ENCODE data around the gene CAMTA1. TPM values are rescaled to one million over a fixed set of nuclear protein-coding genes. Genes with fewer than 3 reads are reported as not detected.

Gene CAMTA1
- total and polyA plus RNA-seq, 4 donors, result 78.7 to 438 (median 173) TPM

DNA sequence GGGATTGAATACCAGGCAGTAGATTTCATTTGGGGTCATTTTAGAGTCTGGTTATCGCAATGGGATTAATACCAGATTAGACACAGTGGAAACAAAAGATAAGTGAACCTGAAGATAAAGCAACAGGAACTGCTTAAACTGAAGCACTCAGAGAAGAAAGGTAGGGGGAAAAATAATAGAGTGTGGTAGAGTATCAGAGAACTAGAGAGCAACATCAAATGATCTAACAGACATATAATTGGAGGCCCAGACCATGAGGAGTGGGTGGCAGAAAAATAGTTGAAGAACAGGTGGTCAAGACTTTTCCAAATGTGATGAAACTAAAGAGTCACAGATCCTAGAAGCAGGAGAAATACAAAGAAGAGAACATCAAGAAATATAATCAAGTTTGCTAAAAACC, 484.3 kb downstream of the CAMTA1 start:
- Histone ChIP-seq H3K36me3 (ENCODE audit: control insufficient read depth in 1 of 2, insufficient read depth in 2 of 2, low read length in 1 of 2) (no peaks in the 10 kb centered on the region), H3K9me3 (ENCODE audit: control insufficient read depth, low read length) (peaks cover 8% of the 10 kb centered on the region), H3K27me3 (ENCODE audit: control insufficient read depth in 1 of 2, insufficient read depth in 2 of 2, low read length in 1 of 2) (no peaks in the 10 kb centered on the region), H3K4me3 (ENCODE audit: low read length in 2 of 2) (no peak overlapping the region), H3K4me1 (ENCODE audit: control insufficient read depth in 1 of 2, insufficient read depth in 2 of 2, low read length in 2 of 2) (no peaks in the 10 kb centered on the region), H3K27ac (ENCODE audit: low read depth in 1 of 2, low read length in 2 of 2) (no peak overlapping the region)
- DNase-seq (no peak), ATAC-seq (ENCODE audit: low FRiP score) (no peak)
- WGBS, 2 donors, result 91 to 95% methylated on average over 1 of the region's 1 CpG
- intact Hi-C loops (cut with DNase I), result no loop called here

DNA sequence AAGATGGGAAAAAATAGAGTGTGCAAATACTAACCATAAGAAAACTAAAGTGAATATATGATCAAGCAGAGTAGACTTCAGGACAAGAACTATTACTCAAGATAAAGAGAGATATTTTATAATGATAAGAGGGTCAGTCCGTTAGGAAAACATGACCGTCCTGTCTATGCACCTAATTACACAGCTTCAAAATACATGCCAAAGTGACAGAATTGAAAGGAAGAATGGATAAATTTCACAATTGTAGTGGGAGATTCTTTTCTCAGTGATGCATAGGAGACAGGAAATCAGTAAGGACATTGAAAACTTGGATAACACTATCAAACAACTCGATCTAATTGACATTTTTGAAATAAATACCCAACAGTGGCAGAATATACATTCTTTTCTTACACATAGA, 489.0 kb downstream of the CAMTA1 start:
- Histone ChIP-seq H3K27ac (ENCODE audit: low read depth in 1 of 2, low read length in 2 of 2) (no peak overlapping the region), H3K27me3 (ENCODE audit: control insufficient read depth in 1 of 2, insufficient read depth in 2 of 2, low read length in 1 of 2) (no peaks in the 10 kb centered on the region), H3K4me1 (ENCODE audit: control insufficient read depth in 1 of 2, insufficient read depth in 2 of 2, low read length in 2 of 2) (no peaks in the 10 kb centered on the region), H3K36me3 (ENCODE audit: control insufficient read depth in 1 of 2, insufficient read depth in 2 of 2, low read length in 1 of 2) (no peaks in the 10 kb centered on the region), H3K4me3 (ENCODE audit: low read length in 2 of 2) (no peak overlapping the region), H3K9me3 (ENCODE audit: control insufficient read depth, low read length) (peaks cover 3% of the 10 kb centered on the region)
- WGBS, 2 donors, result 69 to 71% methylated on average over 3 of the region's 3 CpGs
- ATAC-seq (ENCODE audit: low FRiP score) (no peak), DNase-seq (no peak)
- intact Hi-C loops (cut with DNase I), result no loop called here

DNA sequence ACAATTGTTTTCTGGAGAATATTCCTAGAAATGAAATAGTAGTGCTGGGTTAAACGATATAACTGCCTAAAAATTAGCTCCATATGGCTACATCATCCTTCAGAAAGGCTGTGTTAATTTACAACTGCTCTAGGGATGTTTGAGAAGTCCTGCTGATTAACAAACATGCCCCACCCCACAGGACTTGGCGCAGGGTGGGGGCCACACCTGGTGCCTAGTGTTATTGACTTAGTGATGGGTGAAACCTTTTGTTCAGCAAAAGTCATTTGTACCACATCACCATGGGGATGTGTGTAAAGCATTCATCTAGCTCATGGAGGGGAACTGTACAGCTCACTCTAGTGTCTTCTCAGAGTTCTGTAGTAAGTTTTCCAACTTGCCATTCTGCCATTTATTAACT, 492.8 kb downstream of the CAMTA1 start:
- Histone ChIP-seq H3K4me1 (ENCODE audit: control insufficient read depth in 1 of 2, insufficient read depth in 2 of 2, low read length in 2 of 2) (no peaks in the 10 kb centered on the region), H3K27ac (ENCODE audit: low read depth in 1 of 2, low read length in 2 of 2) (no peak overlapping the region), H3K27me3 (ENCODE audit: control insufficient read depth in 1 of 2, insufficient read depth in 2 of 2, low read length in 1 of 2) (no peaks in the 10 kb centered on the region), H3K4me3 (ENCODE audit: low read length in 2 of 2) (no peak overlapping the region), H3K9me3 (ENCODE audit: control insufficient read depth, low read length) (peaks cover 3% of the 10 kb centered on the region), H3K36me3 (ENCODE audit: control insufficient read depth in 1 of 2, insufficient read depth in 2 of 2, low read length in 1 of 2) (no peaks in the 10 kb centered on the region)
- intact Hi-C loops (cut with DNase I), result no loop called here
- ATAC-seq (ENCODE audit: low FRiP score) (no peak), DNase-seq (no peak)
- 85% methylated on average over 2 of the region's 2 CpGs for WGBS, 2 donors

DNA sequence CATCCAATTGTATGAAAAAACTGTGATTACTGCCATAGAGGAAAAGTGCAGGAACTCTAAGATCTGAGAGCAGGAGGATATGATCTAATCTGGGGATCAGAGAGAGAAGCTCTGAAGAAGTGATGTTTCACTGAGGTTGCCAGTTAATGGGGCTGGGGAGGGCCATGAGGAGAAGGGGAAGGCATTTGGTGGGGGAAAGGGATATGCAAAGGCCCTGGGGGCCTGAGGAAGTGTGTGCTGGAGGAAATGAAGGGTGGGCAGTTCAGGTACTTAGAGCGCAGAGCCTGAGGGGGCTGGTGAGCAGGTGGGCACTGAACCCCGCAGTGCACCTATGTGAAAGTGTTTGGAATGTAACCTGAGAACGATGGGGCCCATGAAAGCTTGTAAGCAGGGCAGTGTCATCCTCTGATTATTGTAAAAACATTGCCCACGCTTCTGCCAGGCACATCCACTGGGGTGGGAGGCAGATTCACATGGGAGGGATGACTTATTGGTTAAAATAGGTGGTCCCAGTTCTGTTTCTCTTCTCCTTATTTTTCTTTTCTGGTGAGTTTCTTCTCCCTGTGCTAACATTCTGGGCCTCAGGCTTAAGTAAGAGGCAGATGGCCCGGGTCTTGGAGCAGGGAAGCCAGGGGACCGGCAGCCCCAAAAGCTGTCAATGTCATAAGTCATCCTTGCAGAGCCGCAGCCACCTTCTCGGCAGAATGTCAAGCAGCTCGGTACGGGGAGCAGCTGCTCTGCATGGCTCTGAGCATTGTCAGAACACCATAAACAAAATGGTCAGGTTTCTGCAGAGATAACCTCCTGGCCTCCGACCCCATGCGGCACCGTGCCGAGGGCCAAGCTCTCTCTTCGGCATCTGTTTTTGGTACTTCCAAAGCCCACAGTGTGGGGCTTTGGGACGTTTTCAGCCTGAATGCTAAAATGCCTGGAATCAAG, 493.8 kb downstream of the CAMTA1 start:
- ATAC-seq (ENCODE audit: low FRiP score), result no peak
- H3K4me3 ChIP-seq (ENCODE audit: low read length in 2 of 2), result no peak overlapping the region
- no peak overlapping the region for H3K27ac ChIP-seq (ENCODE audit: low read depth in 1 of 2, low read length in 2 of 2)
- DNase-seq, result no peak
- H3K9me3 ChIP-seq (ENCODE audit: control insufficient read depth, low read length), result peaks cover 3% of the 10 kb centered on the region
- no peaks in the 10 kb centered on the region for H3K36me3 ChIP-seq (ENCODE audit: control insufficient read depth in 1 of 2, insufficient read depth in 2 of 2, low read length in 1 of 2)
- H3K27me3 ChIP-seq (ENCODE audit: control insufficient read depth in 1 of 2, insufficient read depth in 2 of 2, low read length in 1 of 2), result no peaks in the 10 kb centered on the region
- no peaks in the 10 kb centered on the region for H3K4me1 ChIP-seq (ENCODE audit: control insufficient read depth in 1 of 2, insufficient read depth in 2 of 2, low read length in 2 of 2)
- 33 to 34% methylated on average over 16 of the region's 16 CpGs for WGBS, 2 donors
- intact Hi-C loops (cut with DNase I), result no loop called here

DNA sequence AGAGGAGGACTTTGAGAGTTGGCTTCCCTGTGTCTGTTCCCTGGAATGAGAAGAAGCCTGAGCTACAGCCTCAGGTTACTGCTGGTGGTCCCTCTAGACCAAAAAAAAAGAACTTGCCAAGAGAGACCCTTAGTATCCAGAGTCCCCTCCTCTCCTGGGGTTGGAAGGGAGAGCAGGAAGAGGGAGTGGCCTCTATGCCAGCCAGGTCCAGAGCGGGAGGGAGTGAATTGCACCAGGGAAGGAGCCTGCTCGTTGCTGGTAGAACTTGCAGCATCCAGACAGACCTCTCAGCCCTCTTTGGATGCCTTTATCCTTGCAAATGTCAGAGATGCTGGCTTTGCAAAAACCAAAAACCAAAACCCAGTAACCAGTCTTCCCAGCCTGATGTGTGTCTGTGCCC, 494.5 kb downstream of the CAMTA1 start:
- WGBS, 2 donors, result 25 to 26% methylated on average over 2 of the region's 2 CpGs
- intact Hi-C loops (cut with DNase I), result no loop called here
- H3K4me3 ChIP-seq (ENCODE audit: low read length in 2 of 2), result no peak overlapping the region
- H3K9me3 ChIP-seq (ENCODE audit: control insufficient read depth, low read length), result peaks cover 3% of the 10 kb centered on the region
- DNase-seq, result no peak
- no peaks in the 10 kb centered on the region for H3K27me3 ChIP-seq (ENCODE audit: control insufficient read depth in 1 of 2, insufficient read depth in 2 of 2, low read length in 1 of 2)
- H3K4me1 ChIP-seq (ENCODE audit: control insufficient read depth in 1 of 2, insufficient read depth in 2 of 2, low read length in 2 of 2), result no peaks in the 10 kb centered on the region
- no peak overlapping the region for H3K27ac ChIP-seq (ENCODE audit: low read depth in 1 of 2, low read length in 2 of 2)
- no peak for ATAC-seq (ENCODE audit: low FRiP score)
- H3K36me3 ChIP-seq (ENCODE audit: control insufficient read depth in 1 of 2, insufficient read depth in 2 of 2, low read length in 1 of 2), result no peaks in the 10 kb centered on the region

DNA sequence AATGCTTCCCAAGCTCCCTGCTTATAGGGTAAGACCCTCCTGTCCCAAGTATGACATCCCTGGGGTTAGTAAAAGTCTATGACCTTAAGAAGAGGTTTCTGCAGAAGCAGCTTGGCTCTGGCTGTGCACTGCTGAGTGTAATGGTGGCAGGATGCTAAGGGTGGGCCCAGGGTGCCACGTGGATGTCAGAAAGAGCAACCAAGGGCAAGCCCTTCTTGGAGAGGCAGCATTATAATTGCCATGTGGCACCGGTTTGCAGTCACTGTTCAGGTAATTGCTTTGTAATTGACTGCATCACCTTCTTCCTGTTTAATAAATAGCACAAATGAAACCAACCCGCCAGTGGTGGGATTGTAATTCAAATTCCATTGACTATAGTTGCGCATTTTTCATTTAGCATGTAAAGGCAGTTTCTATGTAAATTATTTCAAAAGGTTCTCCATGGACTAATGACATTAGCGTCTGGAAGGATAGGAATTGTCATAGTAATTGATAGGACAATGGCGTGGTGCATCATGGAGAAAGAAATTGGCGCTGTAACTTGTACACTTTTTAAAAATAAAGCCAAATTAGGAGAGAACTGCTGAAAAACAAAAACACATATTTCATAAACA, 495.2 kb downstream of the CAMTA1 start:
- no peaks in the 10 kb centered on the region for H3K36me3 ChIP-seq (ENCODE audit: control insufficient read depth in 1 of 2, insufficient read depth in 2 of 2, low read length in 1 of 2)
- intact Hi-C loops (cut with DNase I), result no loop called here
- no peaks in the 10 kb centered on the region for H3K27me3 ChIP-seq (ENCODE audit: control insufficient read depth in 1 of 2, insufficient read depth in 2 of 2, low read length in 1 of 2)
- H3K9me3 ChIP-seq (ENCODE audit: control insufficient read depth, low read length), result peaks cover 3% of the 10 kb centered on the region
- DNase-seq, result no peak
- H3K4me3 ChIP-seq (ENCODE audit: low read length in 2 of 2), result no peak overlapping the region
- WGBS, 2 donors, result 71 to 77% methylated on average over 7 of the region's 7 CpGs
- no peak overlapping the region for H3K27ac ChIP-seq (ENCODE audit: low read depth in 1 of 2, low read length in 2 of 2)
- no peak for ATAC-seq (ENCODE audit: low FRiP score)
- no peaks in the 10 kb centered on the region for H3K4me1 ChIP-seq (ENCODE audit: control insufficient read depth in 1 of 2, insufficient read depth in 2 of 2, low read length in 2 of 2)

DNA sequence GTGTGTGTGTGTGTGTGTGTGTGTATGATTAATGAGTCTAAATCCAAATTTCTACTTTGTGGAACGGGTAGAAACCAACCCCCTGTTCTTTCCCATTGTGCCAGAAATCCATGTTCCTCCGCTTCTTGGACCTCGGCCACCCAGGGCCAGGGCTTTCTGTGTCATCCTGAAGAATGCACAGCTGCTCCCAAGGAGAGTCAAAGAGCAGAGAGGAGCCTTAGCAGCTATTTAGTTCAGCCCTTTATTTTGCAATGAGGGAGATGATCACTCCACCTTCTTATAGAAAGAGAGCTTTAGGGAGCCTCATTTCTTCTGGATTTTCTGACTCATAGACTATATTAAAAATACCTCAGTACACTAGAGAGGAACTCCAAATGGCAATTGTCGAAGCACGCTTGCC, 496.6 kb downstream of the CAMTA1 start:
- H3K9me3 ChIP-seq (ENCODE audit: control insufficient read depth, low read length), result peaks cover 3% of the 10 kb centered on the region
- H3K36me3 ChIP-seq (ENCODE audit: control insufficient read depth in 1 of 2, insufficient read depth in 2 of 2, low read length in 1 of 2), result no peaks in the 10 kb centered on the region
- ATAC-seq (ENCODE audit: low FRiP score), result no peak
- intact Hi-C loops (cut with DNase I), result no loop called here
- no peaks in the 10 kb centered on the region for H3K27me3 ChIP-seq (ENCODE audit: control insufficient read depth in 1 of 2, insufficient read depth in 2 of 2, low read length in 1 of 2)
- no peak overlapping the region for H3K27ac ChIP-seq (ENCODE audit: low read depth in 1 of 2, low read length in 2 of 2)
- H3K4me1 ChIP-seq (ENCODE audit: control insufficient read depth in 1 of 2, insufficient read depth in 2 of 2, low read length in 2 of 2), result no peaks in the 10 kb centered on the region
- 65 to 71% methylated on average over 5 of the region's 5 CpGs for WGBS, 2 donors
- DNase-seq, result no peak
- no peak overlapping the region for H3K4me3 ChIP-seq (ENCODE audit: low read length in 2 of 2)

DNA sequence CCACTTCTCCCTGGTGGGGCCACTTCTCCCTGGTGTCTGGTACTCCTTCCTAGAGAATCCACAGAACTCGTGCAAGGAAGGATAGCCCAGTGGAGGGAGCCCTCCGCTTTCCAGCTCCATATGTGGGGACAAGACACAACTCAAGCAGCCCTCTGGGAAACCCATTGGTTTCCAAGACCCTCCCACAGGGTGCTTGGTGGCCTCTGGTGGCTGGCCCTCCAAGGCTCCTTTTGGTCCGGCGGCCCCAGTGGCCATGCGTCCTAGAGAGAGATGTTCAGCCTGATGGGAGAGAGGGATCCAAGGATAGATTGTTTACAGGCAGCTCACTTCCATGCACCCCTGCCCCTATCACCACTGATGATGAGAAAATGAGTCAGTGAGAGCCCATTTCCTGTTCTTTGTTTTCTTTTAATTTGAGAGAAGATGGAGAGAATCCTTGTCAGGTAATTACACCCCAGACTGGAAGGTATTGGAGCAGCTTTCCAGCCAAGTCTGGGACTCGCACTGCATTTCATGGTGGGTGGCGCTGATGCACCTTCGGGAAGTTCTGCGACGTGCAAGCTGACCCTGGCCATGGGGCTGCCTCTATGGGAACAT, 499.7 kb downstream of the CAMTA1 start:
- Histone ChIP-seq H3K4me3 (ENCODE audit: low read length in 2 of 2) (no peak overlapping the region), H3K9me3 (ENCODE audit: control insufficient read depth, low read length) (no peaks in the 10 kb centered on the region), H3K36me3 (ENCODE audit: control insufficient read depth in 1 of 2, insufficient read depth in 2 of 2, low read length in 1 of 2) (no peaks in the 10 kb centered on the region), H3K27ac (ENCODE audit: low read depth in 1 of 2, low read length in 2 of 2) (no peak overlapping the region), H3K4me1 (ENCODE audit: control insufficient read depth in 1 of 2, insufficient read depth in 2 of 2, low read length in 2 of 2) (no peaks in the 10 kb centered on the region), H3K27me3 (ENCODE audit: control insufficient read depth in 1 of 2, insufficient read depth in 2 of 2, low read length in 1 of 2) (no peaks in the 10 kb centered on the region)
- ATAC-seq (ENCODE audit: low FRiP score) (no peak), DNase-seq (no peak)
- intact Hi-C loops (cut with DNase I), result no loop called here
- WGBS, 2 donors, result 94 to 97% methylated on average over 10 of the region's 10 CpGs
